Small intestine (tissue), 7 donors: ENCODE data around the gene SORL1. TPM values are rescaled to one million over a fixed set of nuclear protein-coding genes. Genes with fewer than 3 reads are reported as not detected.

Source experiments
- DNase-seq, 2 donors: peaks; one replicate each; pipeline versions ENCODE4 v3.0.0 to v3.0.0-alpha.2; 2013
- FAIRE-seq: peaks from 2 replicates; lab custom pipeline; 2012; peaks lifted over from hg19 to GRCh38; lab: Jason Lieb, UNC
- H3K27ac ChIP-seq, 3 donors: one replicate each; pipeline ENCODE4 v1.5.1; 2013; ENCODE audit warnings: low read length in 2 of 3, mild to moderate bottlenecking in 2 of 3, control low read depth in 1 of 3, inconsistent platforms in 1 of 3, low read depth in 1 of 3, moderate library complexity in 1 of 3
- H3K27me3 ChIP-seq, 3 donors: one replicate each; pipeline ENCODE4 v1.6.1; 2013; ENCODE audit warnings: low read length in 3 of 3, inconsistent platforms in 1 of 3; ENCODE audit not compliant: control insufficient read depth in 3 of 3, insufficient read depth in 3 of 3
- H3K36me3 ChIP-seq, 3 donors: one replicate each; pipeline ENCODE4 v1.6.1; 2013; ENCODE audit warnings: low read length in 3 of 3, inconsistent platforms in 1 of 3, low read depth in 1 of 3, mild to moderate bottlenecking in 1 of 3, moderate library complexity in 1 of 3; ENCODE audit not compliant: control insufficient read depth in 3 of 3, insufficient read depth in 2 of 3
- H3K4me1 ChIP-seq, 3 donors: one replicate each; pipeline ENCODE4 v1.6.1; 2013; ENCODE audit warnings: low read length in 2 of 3, inconsistent platforms in 1 of 3, low read depth in 1 of 3, mild to moderate bottlenecking in 1 of 3, moderate library complexity in 1 of 3; ENCODE audit not compliant: control insufficient read depth in 3 of 3, insufficient read depth in 2 of 3
- H3K4me3 ChIP-seq, 3 donors: one replicate each; pipeline ENCODE4 v1.5.1; 2013; ENCODE audit warnings: low read length in 3 of 3, control low read depth in 1 of 3, inconsistent platforms in 1 of 3, low read depth in 1 of 3, mild to moderate bottlenecking in 1 of 3, moderate library complexity in 1 of 3
- H3K9me3 ChIP-seq, 2 donors: one replicate each; pipeline ENCODE4 v1.6.1; 2013; ENCODE audit warnings: low read depth in 1 of 2, low read length in 1 of 2; ENCODE audit not compliant: control insufficient read depth in 2 of 2, insufficient read depth in 1 of 2
- WGBS, 3 donors: extraction: QIAGEN DNeasy Blood & Tissue Kit; methylation state at CpG; one replicate each; pipeline ENCODE4 v1.1.7; 2013; 5-methylcytosine and 5-hydroxymethylcytosine counted together
- polyA plus RNA-seq, 4 donors: library from polyadenylated mRNA; stranded (reverse) in 3 of 4; unstranded in 1 of 4; fragments of 200-250 nt in 3 of 4; fragments of 120-200 nt in 1 of 4; gene quantifications; one replicate each; pipeline versions ENCODE4 v1.2.1 to v1.2.3, GENCODE V29; 2013
- donor health status: healthy with polysubstance abuse.
- donor health status: control.
- donor health status: control.
- donor health status: Bipolar disorder and iron deficiency.
- donor health status: healthy.

The SORL1 gene
- polyA plus RNA-seq, 4 donors: 4.6 to 64.5 (median 5.8) TPM

GRCh38 chr11:121525376-121525775, 73.3 kb downstream of the SORL1 start:
- DNase-seq (no peak), FAIRE-seq (no peak)
- H3K36me3 ChIP-seq: peaks cover 2 to 32% (median 17%) of the 10 kb centered on the region in 3 donors
- no peaks in the 10 kb centered on the region for H3K27me3 ChIP-seq
- no peak overlapping the region for H3K27ac ChIP-seq
- no peak overlapping the region for H3K4me3 ChIP-seq
- peaks cover 0 to 12% of the 10 kb centered on the region in 2 donors for H3K9me3 ChIP-seq
- H3K4me1 ChIP-seq: no peaks in the 10 kb centered on the region

GRCh38 chr11:121530257-121530656, 78.1 kb downstream of the SORL1 start:
- Histone ChIP-seq H3K4me1 (no peaks in the 10 kb centered on the region), H3K27ac (no peak overlapping the region), H3K27me3 (no peaks in the 10 kb centered on the region), H3K9me3 (peaks cover 0 to 11% of the 10 kb centered on the region in 2 donors), H3K4me3 (no peak overlapping the region), H3K36me3 (peaks cover 0 to 24% (median 3%) of the 10 kb centered on the region in 3 donors)
- DNase-seq (no peak), FAIRE-seq (no peak)
- 90 to 98% (median 96%) methylated on average over 2 of the region's 2 CpGs for WGBS, 3 donors

- Histone ChIP-seq H3K36me3 (peaks cover 0 to 26% (median 1%) of the 10 kb centered on the region in 3 donors), H3K27me3 (no peaks in the 10 kb centered on the region), H3K9me3 (peaks cover 0 to 8% of the 10 kb centered on the region in 2 donors), H3K4me3 (no peak overlapping the region), H3K27ac (no peak overlapping the region), H3K4me1 (no peaks in the 10 kb centered on the region)
- FAIRE-seq (no peak), DNase-seq (no peak)
- WGBS, 3 donors: 55 to 74% (median 56%) methylated on average over 3 of the region's 3 CpGs
Observed at GRCh38 chr11:121533601-121534000, 81.5 kb downstream of the SORL1 start.

GRCh38 chr11:121534131-121535093, 82.3 kb downstream of the SORL1 start:
- Histone ChIP-seq H3K9me3 (peaks cover 0 to 3% of the 10 kb centered on the region in 2 donors), H3K4me3 (no peak overlapping the region), H3K36me3 (peaks cover 0 to 22% (median 1%) of the 10 kb centered on the region in 3 donors), H3K4me1 (no peaks in the 10 kb centered on the region), H3K27ac (no peak overlapping the region), H3K27me3 (no peaks in the 10 kb centered on the region)
- DNase-seq: no peak
- 79 to 88% (median 85%) methylated on average over 12 of the region's 12 CpGs for WGBS, 3 donors
- FAIRE-seq: no peak

GRCh38 chr11:121535129-121535796, 83.1 kb downstream of the SORL1 start:
- H3K4me3 ChIP-seq: no peak overlapping the region

GRCh38 chr11:121536126-121536525, 84.0 kb downstream of the SORL1 start:
- H3K9me3 ChIP-seq: no peaks in the 10 kb centered on the region
- H3K27ac ChIP-seq: no peak overlapping the region
- DNase-seq (no peak), FAIRE-seq (no peak)
- peaks cover 0 to 21% (median 1%) of the 10 kb centered on the region in 3 donors for H3K36me3 ChIP-seq
- WGBS, 3 donors: 88 to 94% (median 90%) methylated on average over 6 of the region's 6 CpGs
- no peaks in the 10 kb centered on the region for H3K27me3 ChIP-seq
- H3K4me3 ChIP-seq: no peak overlapping the region
- H3K4me1 ChIP-seq: no peaks in the 10 kb centered on the region

More at GRCh38 chr11:121535129-121535796, 83.1 kb downstream of the SORL1 start:
- Histone ChIP-seq H3K36me3 (peaks cover 0 to 22% (median 1%) of the 10 kb centered on the region in 3 donors), H3K27me3 (no peaks in the 10 kb centered on the region), H3K27ac (no peak overlapping the region), H3K4me1 (no peaks in the 10 kb centered on the region), H3K9me3 (peaks cover 0 to 2% of the 10 kb centered on the region in 2 donors)
- WGBS, 3 donors: 68 to 71% (median 70%) methylated on average over 6 of the region's 6 CpGs
- DNase-seq (no peak), FAIRE-seq (no peak)

- DNase-seq (no peak), FAIRE-seq (no peak)
- Histone ChIP-seq H3K4me3 (no peak overlapping the region), H3K27me3 (no peaks in the 10 kb centered on the region), H3K9me3 (no peaks in the 10 kb centered on the region), H3K4me1 (no peaks in the 10 kb centered on the region), H3K36me3 (peaks cover 0 to 17% (median 0%) of the 10 kb centered on the region in 3 donors), H3K27ac (no peak overlapping the region)
- 52 to 77% (median 64%) methylated on average over 1 of the region's 1 CpG for WGBS, 3 donors
Observed at GRCh38 chr11:121538054-121538453, 85.9 kb downstream of the SORL1 start.

- Histone ChIP-seq H3K27ac (no peak overlapping the region), H3K27me3 (no peaks in the 10 kb centered on the region), H3K36me3 (peaks cover 0 to 24% (median 0%) of the 10 kb centered on the region in 3 donors), H3K4me1 (no peaks in the 10 kb centered on the region), H3K9me3 (no peaks in the 10 kb centered on the region), H3K4me3 (no peak overlapping the region)
- DNase-seq (no peak), FAIRE-seq (no peak)
- WGBS, 3 donors: 66 to 85% (median 76%) methylated on average over 5 of the region's 5 CpGs
Observed at GRCh38 chr11:121539000-121539399, 86.9 kb downstream of the SORL1 start.
